OCI-LY3 (cell line): ENCODE data around the gene USF1.

Experiments used
- H2AFZ ChIP-seq: fragments of 200-600, 300-600 bp; shearing (Covaris generic); 2 replicates; pipeline ENCODE4 v1.6.0; 2014; ENCODE audit warnings: antibody characterized with exemption, low read depth, low read length
- H3K27ac ChIP-seq: fragments of 200-600, 300-600 bp; sonication (generic); 2 replicates; pipeline ENCODE4 v1.5.1; 2014; ENCODE audit warnings: mild to moderate bottlenecking, low read length, moderate library complexity, mixed read lengths
- H3K27me3 ChIP-seq: fragments of 200-600, 300-600 bp; sonication (generic); 2 replicates; pipeline ENCODE4 v1.6.1; 2014; ENCODE audit warnings: low read depth, low read length, mixed read lengths
- H3K36me3 ChIP-seq: fragments of 200-600, 300-600 bp; sonication (generic); replicated peaks from 2 replicates; pipeline ENCODE3; 2014; ENCODE audit warnings: low read depth, low read length, mixed read lengths
- H3K4me1 ChIP-seq: fragments of 300-600, 200-600 bp; sonication (generic); 2 replicates; pipeline ENCODE4 v1.6.1; 2014; ENCODE audit warnings: low read length, mixed read lengths
- H3K4me2 ChIP-seq: fragments of 200-600, 300-600 bp; sonication (generic); 2 replicates; pipeline ENCODE4 v1.6.1; 2014; ENCODE audit warnings: low read length, mixed read lengths
- H3K4me3 ChIP-seq: fragments of 300-600, 200-600 bp; sonication (generic); 2 replicates; pipeline ENCODE4 v1.5.1; 2014; ENCODE audit warnings: antibody characterized with exemption, mild to moderate bottlenecking, low read length, moderate library complexity
- H3K79me2 ChIP-seq: fragments of 300-600, 200-600 bp; shearing (Covaris generic); 2 replicates; pipeline ENCODE4 v1.6.1; 2014; ENCODE audit warnings: mild to moderate bottlenecking, low read length, mixed read lengths
- H3K9ac ChIP-seq: fragments of 300-600, 200-600 bp; shearing (Covaris generic); 2 replicates; pipeline ENCODE4 v1.6.0; 2014; ENCODE audit warnings: mild to moderate bottlenecking, low read length, moderate library complexity
- H3K9me3 ChIP-seq: fragments of 200-600, 300-600 bp; shearing (Covaris generic); 2 replicates; pipeline ENCODE4 v1.6.1; 2014; ENCODE audit warnings: low read length, mixed read lengths; ENCODE audit not compliant: insufficient read depth
- H4K20me1 ChIP-seq: fragments of 200-600, 300-600 bp; sonication (generic); 2 replicates; pipeline ENCODE4 v1.6.1; 2016; ENCODE audit warnings: low read length, mixed read lengths; ENCODE audit not compliant: insufficient read depth
- CTCF ChIP-seq: fragments of 200-600, 300-600 bp; sonication (generic); IDR thresholded peaks from 2 replicates; pipeline ENCODE4 v1.5.1; 2014; ENCODE audit warnings: antibody characterized with exemption, low read length, low read depth
- EZH2phosphoT487 ChIP-seq: fragments of 200-600 bp; shearing (Covaris generic); IDR thresholded peaks from 2 replicates; pipeline ENCODE4 v1.6.1; 2018; ENCODE audit warnings: antibody characterized with exemption, mixed run types, low read depth

Gene USF1

GRCh38 chr1:161076410-161076809 is 30.6 kb upstream of the USF1 start:
- Histone ChIP-seq H3K79me2 (no peaks in the 10 kb centered on the region), H3K27me3 (no peaks in the 10 kb centered on the region), H3K9ac (no peak overlapping the region), H3K36me3 (no peaks in the 10 kb centered on the region), H3K4me2 (no peak overlapping the region), H3K27ac (no peak overlapping the region), H3K4me1 (peaks cover 6% of the 10 kb centered on the region; the same call in 1 of the 2 replicates), H3K9me3 (no peaks in the 10 kb centered on the region), H3K4me3 (no peak overlapping the region), H2AFZ (no peak overlapping the region), H4K20me1 (no peaks in the 10 kb centered on the region)
- no peak for TF ChIP-seq EZH2phosphoT487
- TF ChIP-seq CTCF, result no peak

GRCh38 chr1:161074676-161075368 is 29.0 kb upstream of the USF1 start:
- Histone ChIP-seq H3K79me2 (no peaks in the 10 kb centered on the region), H3K27ac (no peak overlapping the region), H2AFZ (no peak overlapping the region), H3K4me1 (peaks cover 22% of the 10 kb centered on the region), H4K20me1 (no peaks in the 10 kb centered on the region), H3K36me3 (no peaks in the 10 kb centered on the region), H3K9me3 (no peaks in the 10 kb centered on the region), H3K27me3 (no peaks in the 10 kb centered on the region), H3K4me3 (no peak overlapping the region), H3K9ac (no peak overlapping the region), H3K4me2 (no peak overlapping the region)
- no peak for TF ChIP-seq EZH2phosphoT487
- no peak for TF ChIP-seq CTCF

- Histone ChIP-seq H3K27ac (no peak overlapping the region), H3K4me1 (peaks cover 22% of the 10 kb centered on the region)
Measured at GRCh38 chr1:161073474-161074121, 27.8 kb upstream of the USF1 start.

More at GRCh38 chr1:161073474-161074121, 27.8 kb upstream of the USF1 start:
- H3K79me2 ChIP-seq, result peaks cover 12% of the 10 kb centered on the region
- TF ChIP-seq CTCF, result no peak
- no peak for TF ChIP-seq EZH2phosphoT487
- H3K27me3 ChIP-seq, result no peaks in the 10 kb centered on the region
- H4K20me1 ChIP-seq, result no peaks in the 10 kb centered on the region
- H3K9ac ChIP-seq, result no peak overlapping the region
- H3K4me3 ChIP-seq, result no peak overlapping the region
- H3K36me3 ChIP-seq, result no peaks in the 10 kb centered on the region
- H3K9me3 ChIP-seq, result no peaks in the 10 kb centered on the region
- H2AFZ ChIP-seq, result no peak overlapping the region
- H3K4me2 ChIP-seq, result no peak overlapping the region
